T-cell (primary cell): Measurements from ENCODE around the gene ISM1. TPM values are rescaled to one million over a fixed set of nuclear protein-coding genes. Genes with fewer than 3 reads are reported as not detected.
A peak's percentile ranks its signal among the peaks of the same experiment; 100 is the strongest.

ENCODE experiments used
- ATAC-seq, 4 experiments: fragments of 200-7000 bp in 3 of 4; fragments of 150-1000 bp in 1 of 4; cut with Tn5 transposase; replicated peaks in 1 of 4; 1 replicate in 3 of 4; 2 replicates in 1 of 4; pipeline ENCODE4 v1.10.0; 2021; ENCODE audit warnings: moderate library complexity in 3 of 4, mild to moderate bottlenecking in 2 of 4, moderate number of reproducible peaks in 1 of 4
- CTCF ChIA-PET, 2 donors: fragments of 300-600 bp; sonication (Branson Sonifier 250); formaldehyde crosslinking; loops; one replicate each; lab custom pipeline; 2022; ENCODE audit warnings: antibody characterized with exemption in 2 of 2; lab: Charles Lee
- POLR2A ChIA-PET, 2 donors: fragments of 300-600 bp; sonication (Branson Sonifier 250); formaldehyde crosslinking; loops; one replicate each; lab custom pipeline; 2022; ENCODE audit warnings: antibody characterized with exemption in 2 of 2; lab: Charles Lee
- DNase-seq, 35 experiments: peaks; one replicate each; pipeline versions ENCODE4 v3.0.0 to v3.0.0-alpha.2; 2013 to 2023
- H3K27ac ChIP-seq: one replicate; pipeline ENCODE4 v1.5.1; 2013; ENCODE audit warnings: low read length
- H3K27me3 ChIP-seq, 2 experiments: replicated peaks in 1 of 2; 1 replicate in 1 of 2; 2 replicates in 1 of 2; pipeline versions ENCODE4 v1.6.1 to v1.7.0; 2013; ENCODE audit warnings: low read length in 1 of 2, mixed read lengths in 1 of 2; ENCODE audit not compliant: control insufficient read depth in 2 of 2, insufficient read depth in 2 of 2; ENCODE audit errors: extremely low read depth in 1 of 2
- H3K36me3 ChIP-seq, 2 donors: 1 replicate in 1 of 2; 2 replicates in 1 of 2; pipeline versions ENCODE4 v1.6.1 to v1.7.0; 2013; ENCODE audit warnings: low read length in 1 of 2; ENCODE audit not compliant: control insufficient read depth in 2 of 2, insufficient read depth in 1 of 2; ENCODE audit errors: extremely low read depth in 1 of 2
- H3K4me1 ChIP-seq, 2 experiments: 1 replicate in 1 of 2; 2 replicates in 1 of 2; pipeline versions ENCODE4 v1.6.1 to v1.7.0; 2013; ENCODE audit warnings: low read length in 2 of 2, mixed read lengths in 1 of 2; ENCODE audit not compliant: insufficient read depth in 2 of 2, control insufficient read depth in 1 of 2; ENCODE audit errors: extremely low read depth in 1 of 2
- H3K4me3 ChIP-seq, 2 donors: 1 replicate in 1 of 2; 2 replicates in 1 of 2; pipeline versions ENCODE4 v1.5.1 to v1.7.0; 2013; ENCODE audit warnings: mild to moderate bottlenecking in 2 of 2, low read length in 1 of 2, moderate library complexity in 1 of 2; ENCODE audit not compliant: control insufficient read depth in 1 of 2; ENCODE audit errors: extremely low read depth in 1 of 2
- H3K9me3 ChIP-seq: 2 replicates; pipeline ENCODE4 v1.7.0; 2013
- H3K27ac Mint-ChIP-seq, 2 donors: one replicate each; pipeline ENCODE4 v1.8.0; 2020 to 2021; ENCODE audit warnings: mild to moderate bottlenecking in 2 of 2, mixed read lengths in 2 of 2
- H3K27me3 Mint-ChIP-seq, 2 donors: one replicate each; pipeline ENCODE4 v1.8.0; 2021 to 2022; ENCODE audit warnings: mixed read lengths in 2 of 2
- H3K36me3 Mint-ChIP-seq: one replicate; pipeline ENCODE4 v1.8.0; 2021; ENCODE audit warnings: mixed read lengths
- H3K4me1 Mint-ChIP-seq, 3 donors: one replicate each; pipeline ENCODE4 v1.8.0; 2020 to 2022; ENCODE audit warnings: mixed read lengths in 3 of 3, mild to moderate bottlenecking in 1 of 3
- H3K4me3 Mint-ChIP-seq, 3 donors: one replicate each; pipeline ENCODE4 v1.8.0; 2020 to 2022; ENCODE audit warnings: mild to moderate bottlenecking in 3 of 3, mixed read lengths in 3 of 3, moderate library complexity in 3 of 3
- H3K9me3 Mint-ChIP-seq, 3 donors: one replicate each; pipeline ENCODE4 v1.8.0; 2020 to 2022; ENCODE audit warnings: mixed read lengths in 3 of 3
- WGBS: methylation state at CpG from one replicate; pipeline ENCODE4 v1.1.5; 2013; ENCODE audit warnings: missing lambda C conversion rate; ENCODE audit not compliant: insufficient coverage; 5-methylcytosine and 5-hydroxymethylcytosine counted together
- total RNA-seq, 35 experiments: library from RNA in 6 of 35; stranded (reverse) in 6 of 35; fragments of 120-200 nt in 1 of 35; gene quantifications; one replicate each; pipeline versions ENCODE4 v1.2.1 to v1.2.4 and lab custom pipeline; 2013 to 2026

ISM1 gene
- total RNA-seq (1 to 10 TPM; 2.9 to 6.2 (median 4.5) TPM), total RNA-seq (lab: John Stamatoyannopoulos, UW) (1.7 to 66.5 (median 4.9) reads per million in 29 experiments)
- total RNA-seq (2013): 3.9 TPM

- Histone ChIP-seq H3K9me3 (no peaks in the 10 kb centered on the region), H3K4me3 (peak within 1 kb of the TSS; percentile 57 to 77), H3K27ac (no peak within 1 kb of the TSS), H3K4me1 (peaks cover 11 to 24% of the 10 kb centered on the region in 2 experiments), H3K27me3 (peaks cover 7 to 32% of the 10 kb centered on the region in 2 experiments), H3K36me3 (no peaks in the 10 kb centered on the region)
- Mint-ChIP-seq H3K36me3 (no peaks in the 10 kb centered on the region), H3K27me3 (peaks cover 21 to 34% of the 10 kb centered on the region in 2 donors), H3K27ac (peak within 1 kb of the TSS; percentile 75 to 88), H3K9me3 (no peaks in the 10 kb centered on the region), H3K4me1 (peaks cover 18 to 29% (median 20%) of the 10 kb centered on the region in 3 donors), H3K4me3 (peak within 1 kb of the TSS; percentile 84 to 88 (median 86))
- under 1% methylated on average over 20 of the region's 39 CpGs for WGBS
- DNase-seq (peak in 23 of 35 experiments; percentile 2 to 49 (median 21)), ATAC-seq (peak; percentile 42 to 49 (median 44))
- CTCF ChIA-PET: interaction anchor here in 1 of 2 donors (0.5 kb wide), 1 partner anchor 297 kb away, joined by 8 read pairs; no protein-coding TSS in a partner anchor
- POLR2A ChIA-PET: interaction anchor here in 1 of 2 donors (0.6 kb wide), 1 partner anchor 21 kb away, joined by 6 read pairs; no protein-coding TSS in a partner anchor
Measured at GRCh38 chr20:13220904-13221297, at the start of gene ISM1. TSS of gene ISM1 (plus strand) at chr20:13221274. CDS start at chr20:13221777, 503 bp downstream.

GRCh38 chr20:13173201-13173600 lies 47.9 kb upstream of the ISM1 start:
- CTCF ChIA-PET: no interaction called here
- Histone ChIP-seq H3K36me3 (no peaks in the 10 kb centered on the region), H3K27ac (no peak overlapping the region), H3K27me3 (no peaks in the 10 kb centered on the region), H3K4me1 (no peaks in the 10 kb centered on the region), H3K4me3 (no peak overlapping the region), H3K9me3 (no peaks in the 10 kb centered on the region)
- no peaks in the 10 kb centered on the region for H3K36me3 Mint-ChIP-seq
- POLR2A ChIA-PET: no interaction called here
- 88% methylated on average over 1 of the region's 2 CpGs for WGBS
- no peaks in the 10 kb centered on the region for H3K4me1 Mint-ChIP-seq
- H3K9me3 Mint-ChIP-seq: peaks cover 0 to 14% (median 5%) of the 10 kb centered on the region in 3 donors
- ATAC-seq (no peak), DNase-seq (no peak)
- H3K4me3 Mint-ChIP-seq: no peak overlapping the region
- no peak overlapping the region for H3K27ac Mint-ChIP-seq
- H3K27me3 Mint-ChIP-seq: peaks cover 4 to 10% of the 10 kb centered on the region in 2 donors

- no peak overlapping the region for H3K4me3 Mint-ChIP-seq
- ATAC-seq: no peak
- H3K27me3 ChIP-seq: no peaks in the 10 kb centered on the region
- H3K27ac Mint-ChIP-seq: no peak overlapping the region
- H3K27me3 Mint-ChIP-seq: peaks cover 4 to 10% of the 10 kb centered on the region in 2 donors
- no peak overlapping the region for H3K27ac ChIP-seq
- H3K36me3 Mint-ChIP-seq: no peaks in the 10 kb centered on the region
- peaks cover 0 to 14% (median 5%) of the 10 kb centered on the region in 3 donors for H3K9me3 Mint-ChIP-seq
- H3K9me3 ChIP-seq: no peaks in the 10 kb centered on the region
- ChIA-PET CTCF (no interaction called here), POLR2A (no interaction called here)
- 81% methylated on average over 4 of the region's 9 CpGs for WGBS
- H3K4me1 ChIP-seq: no peaks in the 10 kb centered on the region
- no peak for DNase-seq
- no peaks in the 10 kb centered on the region for H3K36me3 ChIP-seq
- H3K4me3 ChIP-seq: no peak overlapping the region
- H3K4me1 Mint-ChIP-seq: no peaks in the 10 kb centered on the region
Measured at GRCh38 chr20:13174402-13174801, 46.7 kb upstream of the ISM1 start.

- ATAC-seq (no peak), DNase-seq (no peak)
- CTCF ChIA-PET: interaction anchor here in 1 of 2 donors (1.2 kb wide), 1 partner anchor 81 kb away, joined by 3 read pairs; no protein-coding TSS in a partner anchor
- Histone ChIP-seq H3K4me1 (no peaks in the 10 kb centered on the region), H3K4me3 (no peak overlapping the region), H3K27ac (no peak overlapping the region), H3K9me3 (no peaks in the 10 kb centered on the region), H3K36me3 (no peaks in the 10 kb centered on the region), H3K27me3 (peaks cover 2 to 3% of the 10 kb centered on the region in 2 experiments)
- no peaks in the 10 kb centered on the region for H3K36me3 Mint-ChIP-seq
- POLR2A ChIA-PET: no interaction called here
- H3K27ac Mint-ChIP-seq: no peak overlapping the region
- H3K9me3 Mint-ChIP-seq: peaks cover 3 to 6% (median 5%) of the 10 kb centered on the region in 3 donors
- WGBS: 79% methylated on average over 2 of the region's 7 CpGs
- H3K27me3 Mint-ChIP-seq: peaks cover 0 to 9% of the 10 kb centered on the region in 2 donors
- no peak overlapping the region for H3K4me3 Mint-ChIP-seq
- H3K4me1 Mint-ChIP-seq: no peaks in the 10 kb centered on the region
Measured at GRCh38 chr20:13180986-13181889, 39.8 kb upstream of the ISM1 start.

- ChIA-PET CTCF (no interaction called here), POLR2A (no interaction called here)
- Mint-ChIP-seq H3K36me3 (peaks cover 8% of the 10 kb centered on the region), H3K4me1 (peaks cover 0 to 4% (median 2%) of the 10 kb centered on the region in 3 donors), H3K4me3 (no peak overlapping the region), H3K9me3 (peaks cover 8 to 10% (median 10%) of the 10 kb centered on the region in 3 donors), H3K27me3 (peaks cover 0 to 8% of the 10 kb centered on the region in 2 donors), H3K27ac (no peak overlapping the region)
- H3K9me3 ChIP-seq: no peaks in the 10 kb centered on the region
- no peak for DNase-seq
- H3K4me1 ChIP-seq: no peaks in the 10 kb centered on the region
- H3K36me3 ChIP-seq: no peaks in the 10 kb centered on the region
- peaks cover 2 to 3% of the 10 kb centered on the region in 2 experiments for H3K27me3 ChIP-seq
- no CpG with 5 or more reads among the region's 1 CpG for WGBS
- ATAC-seq: no peak
- H3K4me3 ChIP-seq: no peak overlapping the region
- no peak overlapping the region for H3K27ac ChIP-seq
Measured at GRCh38 chr20:13183005-13183404, 38.1 kb upstream of the ISM1 start.

- Mint-ChIP-seq H3K27me3 (peaks cover 0 to 7% of the 10 kb centered on the region in 2 donors), H3K27ac (no peak overlapping the region), H3K36me3 (peaks cover 8% of the 10 kb centered on the region), H3K9me3 (peaks cover 8 to 10% (median 10%) of the 10 kb centered on the region in 3 donors), H3K4me1 (peaks cover 0 to 4% (median 2%) of the 10 kb centered on the region in 3 donors), H3K4me3 (no peak overlapping the region)
- ATAC-seq (no peak), DNase-seq (no peak)
- ChIA-PET POLR2A (no interaction called here), CTCF (no interaction called here)
- peaks cover 0 to 2% of the 10 kb centered on the region in 2 experiments for H3K27me3 ChIP-seq
- no peaks in the 10 kb centered on the region for H3K36me3 ChIP-seq
- no CpG with 5 or more reads among the region's 3 CpGs for WGBS
- no peak overlapping the region for H3K27ac ChIP-seq
- no peaks in the 10 kb centered on the region for H3K9me3 ChIP-seq
- H3K4me1 ChIP-seq: no peaks in the 10 kb centered on the region
- H3K4me3 ChIP-seq: no peak overlapping the region
Measured at GRCh38 chr20:13186043-13186774, 34.9 kb upstream of the ISM1 start.
